ENCODE data around the gene COL15A1.

The COL15A1 gene

GRCh38 chr9:99058964-99059921 lies 115.5 kb downstream of the COL15A1 start:
- no peak for FAIRE-seq
- TF ChIP-seq POLR2A (IDR thresholded peaks at IDR 0.05; ENCODE audit: low read depth, low read length), result no peak
- DNase-seq (ENCODE audit: insufficient read length, low spot score), result no peak

- TF ChIP-seq POLR2A (IDR thresholded peaks at IDR 0.05; ENCODE audit: low read depth, low read length), result no peak
- DNase-seq (ENCODE audit: insufficient read length, low spot score), result no peak
- FAIRE-seq, result no peak
Measured at GRCh38 chr9:99060621-99061020, 116.9 kb downstream of the COL15A1 start.

GRCh38 chr9:99062549-99062948 lies 118.8 kb downstream of the COL15A1 start:
- FAIRE-seq, result no peak
- DNase-seq (ENCODE audit: insufficient read length, low spot score), result no peak
- TF ChIP-seq POLR2A (IDR thresholded peaks at IDR 0.05; ENCODE audit: low read depth, low read length), result no peak

- FAIRE-seq, result no peak
- TF ChIP-seq POLR2A (IDR thresholded peaks at IDR 0.05; ENCODE audit: low read depth, low read length), result no peak
- DNase-seq (ENCODE audit: insufficient read length, low spot score), result no peak
Measured at GRCh38 chr9:99063522-99063921, 119.8 kb downstream of the COL15A1 start.

GRCh38 chr9:99066571-99066970 lies 122.9 kb downstream of the COL15A1 start:
- FAIRE-seq (no peak), DNase-seq (ENCODE audit: insufficient read length, low spot score) (no peak)
- no peak for TF ChIP-seq POLR2A (IDR thresholded peaks at IDR 0.05; ENCODE audit: low read depth, low read length)

GRCh38 chr9:99069075-99069474 lies 125.4 kb downstream of the COL15A1 start:
- FAIRE-seq, result no peak
- no peak for DNase-seq (ENCODE audit: insufficient read length, low spot score)
- no peak for TF ChIP-seq POLR2A (IDR thresholded peaks at IDR 0.05; ENCODE audit: low read depth, low read length)

GRCh38 chr9:99069546-99069945 lies 125.8 kb downstream of the COL15A1 start:
- no peak for DNase-seq (ENCODE audit: insufficient read length, low spot score)
- TF ChIP-seq POLR2A (IDR thresholded peaks at IDR 0.05; ENCODE audit: low read depth, low read length), result no peak
- no peak for FAIRE-seq

- no peak for TF ChIP-seq POLR2A (IDR thresholded peaks at IDR 0.05; ENCODE audit: low read depth, low read length)
- DNase-seq (ENCODE audit: insufficient read length, low spot score) (no peak), FAIRE-seq (no peak)
Measured at GRCh38 chr9:99070681-99071080, 127.0 kb downstream of the COL15A1 start.

GRCh38 chr9:99071313-99072039 lies 127.8 kb downstream of the COL15A1 start:
- DNase-seq (ENCODE audit: insufficient read length, low spot score) (no peak), FAIRE-seq (no peak)
- TF ChIP-seq POLR2A (IDR thresholded peaks at IDR 0.05; ENCODE audit: low read depth, low read length), result no peak

GRCh38 chr9:99072040-99072394 lies 128.3 kb downstream of the COL15A1 start:
- DNase-seq (ENCODE audit: insufficient read length, low spot score), result no peak
- TF ChIP-seq POLR2A (IDR thresholded peaks at IDR 0.05; ENCODE audit: low read depth, low read length), result no peak
- FAIRE-seq, result no peak

GRCh38 chr9:99073347-99073746 lies 129.6 kb downstream of the COL15A1 start:
- no peak for DNase-seq (ENCODE audit: insufficient read length, low spot score)
- FAIRE-seq, result no peak
- no peak for TF ChIP-seq POLR2A (IDR thresholded peaks at IDR 0.05; ENCODE audit: low read depth, low read length)

- TF ChIP-seq POLR2A (IDR thresholded peaks at IDR 0.05; ENCODE audit: low read depth, low read length), result no peak
- FAIRE-seq (no peak), DNase-seq (ENCODE audit: insufficient read length, low spot score) (no peak)
Measured at GRCh38 chr9:99073985-99074901, 130.5 kb downstream of the COL15A1 start.

- FAIRE-seq (no peak), DNase-seq (ENCODE audit: insufficient read length, low spot score) (no peak)
- TF ChIP-seq POLR2A (IDR thresholded peaks at IDR 0.05; ENCODE audit: low read depth, low read length), result no peak
Measured at GRCh38 chr9:99074902-99075245, 131.2 kb downstream of the COL15A1 start.
